Right ventricle myocardium inferior (tissue), 1 donor: ENCODE results near the gene GAS2L2. TPM values are rescaled to one million over a fixed set of nuclear protein-coding genes. Genes with fewer than 3 reads are reported as not detected.

Experiments used
- ATAC-seq: fragments of 200-7000 bp; cut with Tn5 transposase; one replicate; pipeline ENCODE4 v1.9.1; 2020; ENCODE audit warnings: mild to moderate bottlenecking, moderate library complexity
- DNase-seq: peaks from one replicate; pipeline ENCODE4 v3.0.0; 2021; ENCODE audit errors: missing footprints
- intact Hi-C: fragments of 100-400 bp; cut with DNase I; formaldehyde crosslinking; loops from one replicate; pipeline ENCODE4 v1.11.0; 2022
- long read RNA-seq: library from polyadenylated mRNA; unstranded; transcript quantifications from one replicate; pipeline ENCODE4 v2.0.0, GENCODE V29; 2021
- total RNA-seq: library from RNA; stranded (reverse); fragmentation: NEBNext Ultra II Directional; extraction: Animal tissue kit (Norgen Biotek cat#: 25700); gene quantifications from one replicate; pipeline ENCODE4 v1.2.1, GENCODE V29; 2021
- donor health status: DM: no; HTN: yes; CAD: no; lungs with severe emphysema.

Gene GAS2L2
- total RNA-seq, result 0.27 TPM
- long read RNA-seq, result 0 reads

GRCh38 chr17:35752945-35753764, at the start of gene GAS2L2:
Gene GAS2L2 (minus strand): TSS chr17:35753239. CDS start chr17:35752850, 389 bp downstream.
- intact Hi-C loops, result no loop called here
- ATAC-seq, result peak; percentile 62
- DNase-seq, result peak; percentile 67

GRCh38 chr17:35801583-35802224, 48.7 kb upstream of the GAS2L2 start:
- ATAC-seq (peak; percentile 35), DNase-seq (peak; percentile 85)
- intact Hi-C loops, result loop anchor here (2.0 kb wide), 1 partner anchor 19 kb away; no protein-coding TSS in a partner anchor

GRCh38 chr17:35799942-35800341, 46.9 kb upstream of the GAS2L2 start:
- ATAC-seq (peak; percentile 73), DNase-seq (peak; percentile 82)
- intact Hi-C loops, result loop anchor here (2.0 kb wide), 1 partner anchor 17 kb away; no protein-coding TSS in a partner anchor

GRCh38 chr17:35797918-35798317, 44.9 kb upstream of the GAS2L2 start:
- no peak for DNase-seq
- intact Hi-C loops, result no loop called here
- no peak for ATAC-seq

GRCh38 chr17:35797370-35797769, 44.3 kb upstream of the GAS2L2 start:
- DNase-seq (no peak), ATAC-seq (no peak)
- intact Hi-C loops, result no loop called here

- intact Hi-C loops, result no loop called here
- no peak for ATAC-seq
Measured at GRCh38 chr17:35796942-35797341, 43.9 kb upstream of the GAS2L2 start.

GRCh38 chr17:35795871-35796265, 42.8 kb upstream of the GAS2L2 start:
- intact Hi-C loops, result no loop called here
- no peak for ATAC-seq

More at GRCh38 chr17:35796942-35797341, 43.9 kb upstream of the GAS2L2 start:
- no peak for DNase-seq

GRCh38 chr17:35795007-35795870, 42.2 kb upstream of the GAS2L2 start, which contains the start of gene MMP28:
Gene MMP28 (minus strand): TSS chr17:35795641. CDS start chr17:35795377, 264 bp downstream.
- ATAC-seq (peak; percentile 53), DNase-seq (no peak)
- intact Hi-C loops, result no loop called here

More at GRCh38 chr17:35795871-35796265, 42.8 kb upstream of the GAS2L2 start:
- no peak for DNase-seq

GRCh38 chr17:35793257-35793656, 40.2 kb upstream of the GAS2L2 start:
- no peak for DNase-seq
- intact Hi-C loops, result no loop called here
- no peak for ATAC-seq

- ATAC-seq (no peak), DNase-seq (no peak)
- intact Hi-C loops, result no loop called here
Measured at GRCh38 chr17:35791681-35792350, 38.8 kb upstream of the GAS2L2 start.

GRCh38 chr17:35790841-35791240, 37.8 kb upstream of the GAS2L2 start:
- no peak for DNase-seq
- ATAC-seq, result no peak
- intact Hi-C loops, result no loop called here

- intact Hi-C loops, result no loop called here
- ATAC-seq, result peak; percentile 63
Measured at GRCh38 chr17:35788477-35789368, 35.7 kb upstream of the GAS2L2 start.

GRCh38 chr17:35786941-35787432, 33.9 kb upstream of the GAS2L2 start:
- no peak for DNase-seq
- ATAC-seq, result no peak
- intact Hi-C loops, result no loop called here

More at GRCh38 chr17:35788477-35789368, 35.7 kb upstream of the GAS2L2 start:
- no peak for DNase-seq

- DNase-seq (no peak), ATAC-seq (no peak)
- intact Hi-C loops, result no loop called here
Measured at GRCh38 chr17:35784895-35785294, 31.9 kb upstream of the GAS2L2 start.

GRCh38 chr17:35780950-35781349, 27.9 kb upstream of the GAS2L2 start:
- intact Hi-C loops, result no loop called here
- ATAC-seq (no peak), DNase-seq (no peak)

- DNase-seq, result no peak
Measured at GRCh38 chr17:35778641-35779196, 25.7 kb upstream of the GAS2L2 start.

GRCh38 chr17:35775583-35775982, 22.5 kb upstream of the GAS2L2 start:
- ATAC-seq (no peak), DNase-seq (no peak)
- intact Hi-C loops, result no loop called here

More at GRCh38 chr17:35778641-35779196, 25.7 kb upstream of the GAS2L2 start:
- ATAC-seq, result no peak
- intact Hi-C loops, result no loop called here
